CD4-positive, alpha-beta memory T cell (primary cell): ENCODE results near the gene PPM1A. TPM values are rescaled to one million over a fixed set of nuclear protein-coding genes. Genes with fewer than 3 reads are reported as not detected.

ENCODE experiments used
- CTCF ChIA-PET: fragments of 350-600 bp; sonication (Branson Sonifier 250); formaldehyde crosslinking; loops from one replicate; lab custom pipeline; 2021; ENCODE audit warnings: inconsistent platforms; ENCODE audit not compliant: partially characterized antibody; lab: Charles Lee
- POLR2A ChIA-PET: fragments of 350-600 bp; sonication (Branson Sonifier 250); formaldehyde crosslinking; loops from one replicate; lab custom pipeline; 2021; ENCODE audit not compliant: partially characterized antibody; lab: Charles Lee
- DNase-seq, 5 donors: peaks; one replicate each; pipeline versions ENCODE4 v3.0.0 to v3.0.0-alpha.2; 2020 to 2022; ENCODE audit warnings: mixed read lengths in 1 of 5
- H3K27ac ChIP-seq: one replicate; pipeline ENCODE4 v1.7.0; 2013; ENCODE audit warnings: low read depth, low read length
- H3K27me3 ChIP-seq: 2 replicates; pipeline ENCODE4 v1.7.0; 2013; ENCODE audit warnings: mild to moderate bottlenecking, low read length, moderate library complexity; ENCODE audit not compliant: insufficient read depth
- H3K36me3 ChIP-seq: 2 replicates; pipeline ENCODE4 v1.7.0; 2013; ENCODE audit warnings: mild to moderate bottlenecking, low read length, moderate library complexity; ENCODE audit not compliant: insufficient read depth
- H3K4me1 ChIP-seq: 2 replicates; pipeline ENCODE4 v1.7.0; 2013; ENCODE audit warnings: mild to moderate bottlenecking, low read length, moderate library complexity; ENCODE audit not compliant: insufficient read depth
- H3K4me3 ChIP-seq, 2 donors: one replicate each; pipeline ENCODE4 v1.7.0; 2013; ENCODE audit warnings: low read length in 2 of 2, mild to moderate bottlenecking in 1 of 2
- H3K9me3 ChIP-seq, 2 donors: one replicate each; pipeline ENCODE4 v1.7.0; 2013; ENCODE audit warnings: low read length in 2 of 2, control low read depth in 1 of 2; ENCODE audit not compliant: control insufficient read depth in 1 of 2
- H3K27ac Mint-ChIP-seq, 7 donors: one replicate each; pipeline ENCODE4 v1.8.0; 2020 to 2021; ENCODE audit warnings: mixed read lengths in 7 of 7, mild to moderate bottlenecking in 6 of 7, inconsistent platforms in 3 of 7, moderate library complexity in 3 of 7
- H3K27me3 Mint-ChIP-seq, 2 donors: one replicate each; pipeline ENCODE4 v1.8.0; 2020 to 2021; ENCODE audit warnings: mixed read lengths in 2 of 2
- H3K36me3 Mint-ChIP-seq, 2 donors: one replicate each; pipeline ENCODE4 v1.8.0; 2020 to 2021; ENCODE audit warnings: mixed read lengths in 2 of 2, inconsistent platforms in 1 of 2, mild to moderate bottlenecking in 1 of 2
- H3K4me1 Mint-ChIP-seq, 4 donors: one replicate each; pipeline ENCODE4 v1.8.0; 2020 to 2021; ENCODE audit warnings: mixed read lengths in 4 of 4, mild to moderate bottlenecking in 1 of 4
- H3K4me3 Mint-ChIP-seq, 8 donors: one replicate each; pipeline ENCODE4 v1.8.0; 2020 to 2021; ENCODE audit warnings: mixed read lengths in 8 of 8, mild to moderate bottlenecking in 7 of 8, moderate library complexity in 6 of 8, inconsistent platforms in 3 of 8
- H3K9me3 Mint-ChIP-seq, 8 donors: one replicate each; pipeline ENCODE4 v1.8.0; 2020 to 2021; ENCODE audit warnings: mixed read lengths in 8 of 8, mild to moderate bottlenecking in 5 of 8, inconsistent platforms in 3 of 8, moderate library complexity in 1 of 8
- intact Hi-C: fragments of 100-400 bp; cut with micrococcal nuclease; formaldehyde crosslinking; loops from one replicate; pipeline ENCODE4 v1.15.1; 2023
- polyA plus RNA-seq, 2 donors: library from polyadenylated mRNA; unstranded; fragments of 300-500 nt; fragmentation: Illumina TruSeq; gene quantifications; one replicate each; pipeline ENCODE4 v1.2.3, GENCODE V29; 2021
- total RNA-seq, 2 experiments: library from RNA; stranded (reverse); gene quantifications; one replicate each; pipeline ENCODE4 v1.2.3, GENCODE V29; 2021

The PPM1A gene
- total and polyA plus RNA-seq, 4 experiments from 2014 or later, result 14.8 to 48.5 (median 33.6) TPM

GRCh38 chr14:60238955-60239354 is 10.1 kb upstream of the PPM1A start:
- Histone ChIP-seq H3K4me3 (no peak overlapping the region), H3K9me3 (no peaks in the 10 kb centered on the region), H3K27me3 (no peaks in the 10 kb centered on the region), H3K36me3 (no peaks in the 10 kb centered on the region), H3K4me1 (no peaks in the 10 kb centered on the region), H3K27ac (no peak overlapping the region)
- no peak for DNase-seq
- H3K36me3 Mint-ChIP-seq, result no peaks in the 10 kb centered on the region
- no peak overlapping the region for H3K27ac Mint-ChIP-seq
- no peaks in the 10 kb centered on the region for H3K4me1 Mint-ChIP-seq
- no peak overlapping the region for H3K4me3 Mint-ChIP-seq
- peaks cover 0 to 3% (median 0%) of the 10 kb centered on the region in 8 donors for H3K9me3 Mint-ChIP-seq
- peaks cover 6 to 7% of the 10 kb centered on the region in 2 donors for H3K27me3 Mint-ChIP-seq
- POLR2A ChIA-PET, result no interaction called here
- intact Hi-C loops, result no loop called here
- CTCF ChIA-PET, result interaction anchor here (1.4 kb wide), 1 partner anchor 9 kb away, joined by 3 read pairs; no protein-coding TSS in a partner anchor

GRCh38 chr14:60240139-60240856 is 8.7 kb upstream of the PPM1A start:
- Histone ChIP-seq H3K36me3 (no peaks in the 10 kb centered on the region), H3K4me1 (no peaks in the 10 kb centered on the region), H3K27me3 (no peaks in the 10 kb centered on the region), H3K27ac (no peak overlapping the region), H3K9me3 (no peaks in the 10 kb centered on the region), H3K4me3 (no peak overlapping the region)
- H3K27ac Mint-ChIP-seq, result no peak overlapping the region
- no peak for DNase-seq
- no peaks in the 10 kb centered on the region for H3K9me3 Mint-ChIP-seq
- intact Hi-C loops, result no loop called here
- ChIA-PET POLR2A (no interaction called here), CTCF (no interaction called here)
- no peaks in the 10 kb centered on the region for H3K4me1 Mint-ChIP-seq
- no peak overlapping the region for H3K4me3 Mint-ChIP-seq
- H3K36me3 Mint-ChIP-seq, result no peaks in the 10 kb centered on the region
- peaks cover 5% of the 10 kb centered on the region in 2 donors for H3K27me3 Mint-ChIP-seq

GRCh38 chr14:60241091-60241490 is 7.9 kb upstream of the PPM1A start:
- DNase-seq, result no peak
- H3K4me1 ChIP-seq, result no peaks in the 10 kb centered on the region
- H3K27ac Mint-ChIP-seq, result no peak overlapping the region
- no peaks in the 10 kb centered on the region for H3K4me1 Mint-ChIP-seq
- H3K27me3 Mint-ChIP-seq, result peaks cover 5% of the 10 kb centered on the region in 2 donors
- no peaks in the 10 kb centered on the region for H3K27me3 ChIP-seq
- H3K9me3 Mint-ChIP-seq, result no peaks in the 10 kb centered on the region
- H3K36me3 ChIP-seq, result no peaks in the 10 kb centered on the region
- POLR2A ChIA-PET, result no interaction called here
- CTCF ChIA-PET, result interaction anchor here (1.0 to 1.6 kb wide), 3 partner anchors 15 to 58 kb away, joined by 3 to 5 read pairs (median 4); no protein-coding TSS in a partner anchor
- intact Hi-C loops, result no loop called here
- H3K27ac ChIP-seq, result no peak overlapping the region
- H3K4me3 ChIP-seq, result no peak overlapping the region
- H3K9me3 ChIP-seq, result no peaks in the 10 kb centered on the region
- H3K4me3 Mint-ChIP-seq, result no peak overlapping the region
- H3K36me3 Mint-ChIP-seq, result no peaks in the 10 kb centered on the region

- Histone ChIP-seq H3K4me1 (peaks cover 6% of the 10 kb centered on the region), H3K27ac (no peak overlapping the region), H3K36me3 (no peaks in the 10 kb centered on the region), H3K27me3 (no peaks in the 10 kb centered on the region), H3K4me3 (no peak overlapping the region), H3K9me3 (no peaks in the 10 kb centered on the region)
- H3K27me3 Mint-ChIP-seq, result peaks cover 5% of the 10 kb centered on the region in 2 donors
- CTCF ChIA-PET, result interaction anchor here (1.6 to 1.9 kb wide), 2 partner anchors 46 to 89 kb away, joined by 4 read pairs; no protein-coding TSS in a partner anchor
- H3K4me3 Mint-ChIP-seq, result no peak overlapping the region
- DNase-seq, result no peak
- intact Hi-C loops, result no loop called here
- no peaks in the 10 kb centered on the region for H3K9me3 Mint-ChIP-seq
- H3K27ac Mint-ChIP-seq, result peak overlapping the region in 1 of 7 donors; percentile 29
- H3K4me1 Mint-ChIP-seq, result peaks cover 2 to 7% (median 4%) of the 10 kb centered on the region in 4 donors
- POLR2A ChIA-PET, result no interaction called here
- no peaks in the 10 kb centered on the region for H3K36me3 Mint-ChIP-seq
Observed at GRCh38 chr14:60242429-60242828, 6.6 kb upstream of the PPM1A start.

- peak overlapping the region in 3 of 8 donors; percentile 12 to 58 (median 26) for H3K4me3 Mint-ChIP-seq
- H3K4me1 Mint-ChIP-seq, result peaks cover 12 to 25% (median 18%) of the 10 kb centered on the region in 4 donors
- Histone ChIP-seq H3K36me3 (no peaks in the 10 kb centered on the region), H3K27me3 (no peaks in the 10 kb centered on the region), H3K9me3 (no peaks in the 10 kb centered on the region), H3K27ac (no peak overlapping the region), H3K4me3 (no peak overlapping the region), H3K4me1 (peaks cover 22% of the 10 kb centered on the region)
- peaks cover 0 to 7% (median 0%) of the 10 kb centered on the region in 8 donors for H3K9me3 Mint-ChIP-seq
- H3K27me3 Mint-ChIP-seq, result peaks cover 2 to 6% of the 10 kb centered on the region in 2 donors
- peak overlapping the region in 5 of 7 donors; percentile 29 to 94 (median 53) for H3K27ac Mint-ChIP-seq
- no peak for DNase-seq
- intact Hi-C loops, result no loop called here
- ChIA-PET POLR2A (no interaction called here), CTCF (interaction anchor here (1.0 to 1.3 kb wide), 3 partner anchors 21 to 280 kb away, joined by 3 read pairs; no protein-coding TSS in a partner anchor)
- H3K36me3 Mint-ChIP-seq, result peaks cover 0 to 11% of the 10 kb centered on the region in 2 donors
Observed at GRCh38 chr14:60245380-60246177, 3.4 kb upstream of the PPM1A start.

- H3K27me3 Mint-ChIP-seq, result peaks cover 0 to 1% of the 10 kb centered on the region in 2 donors
- peaks cover 0 to 16% of the 10 kb centered on the region in 2 donors for H3K36me3 Mint-ChIP-seq
- H3K27ac ChIP-seq, result peak overlapping the region; percentile 99
- no peaks in the 10 kb centered on the region for H3K36me3 ChIP-seq
- intact Hi-C loops, result loop anchor here (1.0 to 2.0 kb wide), 6 partner anchors 63 to 1821 kb away; partner anchors contain the start of genes DAAM1, KIAA0586, PCNX4 and SLC38A6
- H3K4me3 ChIP-seq, result peak overlapping the region; percentile 79 to 92
- CTCF ChIA-PET, result interaction anchor here (0.6 to 2.4 kb wide), 12 partner anchors 10 to 188 kb away, joined by 3 to 19 read pairs (median 4); partner anchors contain the start of gene DHRS7
- peak; percentile 84 to 88 (median 86) for DNase-seq
- POLR2A ChIA-PET, result interaction anchor here (0.6 to 3.1 kb wide), 36 partner anchors 8 to 1950 kb away, joined by 3 to 101 read pairs (median 5); partner anchors contain the start of genes ARID4A, DAAM1, DHRS7 and JKAMP
- peaks cover 48% of the 10 kb centered on the region for H3K4me1 ChIP-seq
- no peaks in the 10 kb centered on the region for H3K27me3 ChIP-seq
- H3K9me3 ChIP-seq, result no peaks in the 10 kb centered on the region
- peak overlapping the region; percentile 95 to 98 (median 97) for H3K4me3 Mint-ChIP-seq
- peaks cover 32 to 51% (median 41%) of the 10 kb centered on the region in 4 donors for H3K4me1 Mint-ChIP-seq
- H3K27ac Mint-ChIP-seq, result peak overlapping the region; percentile 99 to 100 (median 100)
- H3K9me3 Mint-ChIP-seq, result peaks cover 0 to 7% (median 0%) of the 10 kb centered on the region in 8 donors
Observed at GRCh38 chr14:60247994-60248696, 876 bp upstream of the PPM1A start.
